GM23338 (cell line): ENCODE results near the gene PHETA2. TPM values are rescaled to one million over a fixed set of nuclear protein-coding genes. Genes with fewer than 3 reads are reported as not detected.

Source experiments
- ATAC-seq: fragments of 200-7000 bp; cut with Tn5 transposase; 3 replicates; pipeline ENCODE4 v1.9.1; 2020
- DNase-seq: peaks from one replicate; pipeline ENCODE4 v3.0.0-alpha.2; 2015; ENCODE audit warnings: low spot score
- H2AFZ ChIP-seq: fragments of 200-600 bp; sonication (generic); 2 replicates; pipeline ENCODE4 v1.8.0; 2016; ENCODE audit warnings: antibody characterized with exemption, mild to moderate bottlenecking, moderate library complexity
- H3F3A ChIP-seq: fragments of 200-600 bp; sonication (generic); replicated peaks from 2 replicates; pipeline ENCODE4 v1.8.0; 2017; ENCODE audit warnings: antibody characterized with exemption, mixed run types, low read depth
- H3K27ac ChIP-seq: fragments of 200-600 bp; sonication (generic); 2 replicates; pipeline ENCODE4 v1.6.1; 2016; ENCODE audit warnings: low read depth
- H3K27me3 ChIP-seq: fragments of 200-600 bp; sonication (generic); 2 replicates; pipeline ENCODE4 v1.8.0; 2016; ENCODE audit warnings: mild to moderate bottlenecking, mixed run types, moderate library complexity; ENCODE audit not compliant: insufficient read depth
- H3K36me3 ChIP-seq: fragments of 200-600 bp; sonication (generic); 2 replicates; pipeline ENCODE4 v1.8.0; 2016; ENCODE audit warnings: mild to moderate bottlenecking; ENCODE audit not compliant: insufficient read depth
- H3K4me1 ChIP-seq: fragments of 200-600 bp; sonication (generic); 2 replicates; pipeline ENCODE4 v1.8.0; 2016; ENCODE audit warnings: mild to moderate bottlenecking, moderate library complexity; ENCODE audit not compliant: insufficient read depth
- H3K4me2 ChIP-seq: fragments of 200-600 bp; sonication (generic); 2 replicates; pipeline ENCODE4 v1.7.1; 2017; ENCODE audit warnings: mixed run types
- H3K4me3 ChIP-seq: fragments of 200-600 bp; sonication (generic); 2 replicates; pipeline ENCODE4 v1.6.1; 2016; ENCODE audit warnings: mixed run types
- H3K79me2 ChIP-seq: fragments of 200-600 bp; sonication (generic); replicated peaks from 2 replicates; pipeline ENCODE4 v1.8.0; 2017; ENCODE audit warnings: mild to moderate bottlenecking; ENCODE audit not compliant: insufficient read depth
- H3K9me2 ChIP-seq: fragments of 200-600 bp; sonication (generic); 2 replicates; pipeline ENCODE4 v1.8.0; 2017; ENCODE audit not compliant: insufficient read depth
- H4K20me1 ChIP-seq: fragments of 200-600 bp; sonication (generic); replicated peaks from 2 replicates; pipeline ENCODE4 v1.8.0; 2017; ENCODE audit warnings: mild to moderate bottlenecking; ENCODE audit not compliant: insufficient read depth
- H3K27ac Mint-ChIP-seq: 2 replicates; pipeline ENCODE4 v1.8.0; 2020; ENCODE audit warnings: inconsistent platforms, mild to moderate bottlenecking, moderate library complexity, mixed read lengths
- H3K27me3 Mint-ChIP-seq: 3 replicates; pipeline ENCODE4 v1.8.0; 2022; ENCODE audit warnings: low read depth, mild to moderate bottlenecking, moderate library complexity, mixed read lengths, inconsistent platforms; ENCODE audit not compliant: insufficient read depth, poor library complexity
- H3K36me3 Mint-ChIP-seq: 3 replicates; pipeline ENCODE4 v1.8.0; 2021; ENCODE audit warnings: low read depth, mild to moderate bottlenecking, inconsistent platforms, moderate library complexity, mixed read lengths
- H3K4me1 Mint-ChIP-seq: 3 replicates; pipeline ENCODE4 v1.8.0; 2020; ENCODE audit warnings: mild to moderate bottlenecking, inconsistent platforms, mixed read lengths
- H3K4me3 Mint-ChIP-seq: 3 replicates; pipeline ENCODE4 v1.8.0; 2021; ENCODE audit warnings: moderate library complexity, mild to moderate bottlenecking, inconsistent platforms, mixed read lengths
- H3K9me3 Mint-ChIP-seq: 3 replicates; pipeline ENCODE4 v1.8.0; 2020; ENCODE audit warnings: moderate library complexity, mild to moderate bottlenecking, inconsistent platforms, mixed read lengths
- CREB1 ChIP-seq: fragments of 250-450 bp; sonication (Bioruptor Pico); IDR thresholded peaks from 2 replicates; pipeline ENCODE4 v1.5.0; 2020; ENCODE audit warnings: low read depth, mild to moderate bottlenecking, moderate library complexity
- CTCF ChIP-seq, 2 experiments: fragments of 200-600 bp in 1 of 2; sonication (generic) in 1 of 2; conservative IDR thresholded peaks; 2 replicates each; pipeline versions ENCODE4 v1.5.1 to v1.6.1; 2016 to 2017; ENCODE audit warnings: antibody characterized with exemption in 2 of 2, low read depth in 2 of 2, mild to moderate bottlenecking in 2 of 2, moderate library complexity in 1 of 2
- ETS1 ChIP-seq: IDR thresholded peaks from 2 replicates; pipeline ENCODE4 v1.6.1; 2016; ENCODE audit warnings: antibody characterized with exemption
- EZH2 ChIP-seq: fragments of 200-600 bp; sonication (generic); IDR thresholded peaks from one replicate; pipeline ENCODE4 v1.8.0; 2017; ENCODE audit warnings: antibody characterized with exemption, mild to moderate bottlenecking, low read depth; ENCODE audit not compliant: unreplicated experiment
- EZH2phosphoT487 ChIP-seq: fragments of 200-600 bp; sonication (generic); IDR thresholded peaks from one replicate; pipeline ENCODE4 v1.8.1; 2018; ENCODE audit warnings: antibody characterized with exemption; ENCODE audit not compliant: unreplicated experiment
- JUNB ChIP-seq: IDR thresholded peaks from one replicate; pipeline ENCODE4 v1.6.1; 2016; ENCODE audit warnings: antibody characterized with exemption; ENCODE audit not compliant: unreplicated experiment
- NANOG ChIP-seq: IDR thresholded peaks from 2 replicates; pipeline ENCODE4 v1.6.1; 2016; ENCODE audit warnings: antibody characterized with exemption, borderline replicate concordance
- POLR2AphosphoS5 ChIP-seq: IDR thresholded peaks from 2 replicates; pipeline ENCODE4 v1.6.1; 2016; ENCODE audit warnings: antibody characterized with exemption, low read depth
- STAT1 ChIP-seq: IDR thresholded peaks from one replicate; pipeline ENCODE4 v1.6.1; 2016; ENCODE audit warnings: antibody characterized with exemption; ENCODE audit not compliant: unreplicated experiment
- ZNF114 ChIP-seq: fragments of 250-450 bp; sonication (Bioruptor Pico); IDR thresholded peaks from 2 replicates; pipeline ENCODE4 v1.5.0; 2020; ENCODE audit warnings: mild to moderate bottlenecking, moderate library complexity
- ZNF331 ChIP-seq: fragments of 250-450 bp; sonication (Bioruptor Pico); IDR thresholded peaks from 2 replicates; pipeline ENCODE4 v1.5.0; 2020; ENCODE audit warnings: low read depth, mild to moderate bottlenecking, moderate library complexity
- ZNF462 ChIP-seq: fragments of 250-450 bp; sonication (Bioruptor Pico); IDR thresholded peaks from 2 replicates; pipeline ENCODE4 v1.5.0; 2020; ENCODE audit warnings: mild to moderate bottlenecking, moderate library complexity
- polyA plus RNA-seq: library from polyadenylated mRNA; unstranded; fragments of >200 nt; fragmentation: Nextera tagmentation; extraction: Ambion mirVana; gene quantifications from 2 replicates; pipeline ENCODE4 v1.2.1, GENCODE V29; 2016
- total RNA-seq: library from RNA; depleted of rRNA; stranded (reverse); fragments of >200 nt; shearing (Covaris generic); gene quantifications from 2 replicates; pipeline ENCODE4 v1.2.3, GENCODE V29; 2014

PHETA2 gene
- total and polyA plus RNA-seq, 2 experiments from 2014 or later, result 4.5 to 7.6 TPM

GRCh38 chr22:42050641-42051180, 23.3 kb upstream of the PHETA2 start:
- H2AFZ ChIP-seq, result no peak overlapping the region
- no peaks in the 10 kb centered on the region for H3K4me1 ChIP-seq
- no peaks in the 10 kb centered on the region for H4K20me1 ChIP-seq
- no peak overlapping the region for H3K27ac Mint-ChIP-seq
- no peaks in the 10 kb centered on the region for H3K9me3 Mint-ChIP-seq
- DNase-seq (no peak), ATAC-seq (no peak)
- H3K27me3 Mint-ChIP-seq, result peaks cover 2% of the 10 kb centered on the region
- H3F3A ChIP-seq, result no peaks in the 10 kb centered on the region
- H3K79me2 ChIP-seq, result no peaks in the 10 kb centered on the region
- H3K4me3 Mint-ChIP-seq, result no peak overlapping the region
- no peaks in the 10 kb centered on the region for H3K27me3 ChIP-seq
- H3K4me1 Mint-ChIP-seq, result no peaks in the 10 kb centered on the region
- H3K36me3 Mint-ChIP-seq, result no peaks in the 10 kb centered on the region
- no peak for TF ChIP-seq EZH2phosphoT487
- TF ChIP-seq STAT1, result no peak
- no peak for TF ChIP-seq ZNF331 (CRISPR knock-in tag)
- H3K4me2 ChIP-seq, result no peak overlapping the region
- H3K9me2 ChIP-seq, result no peaks in the 10 kb centered on the region
- H3K27ac ChIP-seq, result no peak overlapping the region
- no peak overlapping the region for H3K4me3 ChIP-seq
- no peaks in the 10 kb centered on the region for H3K36me3 ChIP-seq

- H3K79me2 ChIP-seq, result no peaks in the 10 kb centered on the region
- no peaks in the 10 kb centered on the region for H3F3A ChIP-seq
- no peak overlapping the region for H3K27ac Mint-ChIP-seq
- H3K4me3 ChIP-seq, result no peak overlapping the region
- H3K4me3 Mint-ChIP-seq, result no peak overlapping the region
- H3K27ac ChIP-seq, result no peak overlapping the region
- no peaks in the 10 kb centered on the region for H3K36me3 ChIP-seq
- H3K9me2 ChIP-seq, result no peaks in the 10 kb centered on the region
- H3K4me1 Mint-ChIP-seq, result no peaks in the 10 kb centered on the region
- no peaks in the 10 kb centered on the region for H4K20me1 ChIP-seq
- H3K9me3 Mint-ChIP-seq, result peaks cover 14% of the 10 kb centered on the region
- no peak overlapping the region for H3K4me2 ChIP-seq
- no peak for ATAC-seq
- no peaks in the 10 kb centered on the region for H3K4me1 ChIP-seq
- H3K27me3 ChIP-seq, result no peaks in the 10 kb centered on the region
- peaks cover 9% of the 10 kb centered on the region; the same call in 2 of the 3 replicates for H3K36me3 Mint-ChIP-seq
- H2AFZ ChIP-seq, result no peak overlapping the region
- peaks cover 2% of the 10 kb centered on the region for H3K27me3 Mint-ChIP-seq
- no peak for DNase-seq
- TF ChIP-seq ZNF462 (CRISPR knock-in tag) (no peak), CREB1 (CRISPR knock-in tag) (no peak), CTCF (conservative IDR thresholded peaks at IDR 0.05; ENCODE audit: low read depth in 2 of 2) (no peak), EZH2 (no peak), JUNB (no peak), ZNF331 (CRISPR knock-in tag) (no peak), ETS1 (no peak), EZH2phosphoT487 (no peak), POLR2AphosphoS5 (no peak), ZNF114 (CRISPR knock-in tag) (no peak), STAT1 (no peak), NANOG (no peak)
Observed at GRCh38 chr22:42052765-42053164, 21.3 kb upstream of the PHETA2 start.
